Measurements from ENCODE around the gene MIPEP. TPM values are rescaled to one million over a fixed set of nuclear protein-coding genes. Genes with fewer than 3 reads are reported as not detected.
"Not testable (repeated sequence)": the region's sequence is repeated elsewhere in the genome, so short reads cannot be mapped to it uniquely, and the experiment has no call there.

The MIPEP gene
- total RNA-seq, 1 donor from 2014 or later = 48.9 TPM

DNA sequence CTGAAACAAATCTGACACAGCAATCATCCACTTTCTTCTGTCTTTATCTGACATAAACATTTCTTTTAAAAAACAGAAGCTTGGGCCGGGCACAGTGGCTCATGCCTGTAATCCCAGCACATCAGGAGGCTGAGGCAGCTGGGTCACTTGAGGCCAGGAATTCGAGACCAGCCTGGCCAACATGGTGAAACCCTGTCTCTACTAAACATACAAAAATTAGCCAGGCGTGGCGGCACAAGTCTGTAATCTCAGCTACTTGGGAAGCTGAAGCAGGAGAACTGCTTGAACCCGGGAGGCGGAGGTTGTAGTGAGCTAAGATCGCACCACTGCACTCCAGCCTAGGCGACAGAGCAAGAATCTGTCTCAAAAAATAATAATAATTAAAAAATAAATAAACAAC is 127.4 kb downstream of the MIPEP start:
- intact Hi-C loops (cut with micrococcal nuclease); DNase-seq; ATAC-seq: not testable (repeated sequence)

DNA sequence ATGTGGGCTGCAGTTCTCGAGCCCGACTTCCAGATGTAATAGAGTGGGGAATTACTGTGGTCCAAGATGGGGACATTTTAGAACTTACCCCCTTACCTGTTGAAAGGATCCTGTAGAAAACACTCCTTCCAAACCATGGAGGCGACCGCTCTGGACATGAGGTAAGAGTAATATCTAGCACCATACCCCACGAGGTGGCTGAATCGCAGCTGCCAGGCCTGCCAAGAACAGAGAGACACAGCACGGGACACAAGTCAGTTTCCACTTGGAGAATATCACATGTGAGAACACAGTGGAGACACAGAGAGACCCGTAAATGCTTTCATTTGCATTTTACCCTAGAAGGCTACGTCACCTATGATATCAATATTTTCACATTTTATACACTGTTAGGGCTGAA is 129.2 kb downstream of the MIPEP start:
- intact Hi-C loops (cut with micrococcal nuclease) = no loop called here
- DNase-seq (peak; percentile 43), ATAC-seq (peak; percentile 78)

DNA sequence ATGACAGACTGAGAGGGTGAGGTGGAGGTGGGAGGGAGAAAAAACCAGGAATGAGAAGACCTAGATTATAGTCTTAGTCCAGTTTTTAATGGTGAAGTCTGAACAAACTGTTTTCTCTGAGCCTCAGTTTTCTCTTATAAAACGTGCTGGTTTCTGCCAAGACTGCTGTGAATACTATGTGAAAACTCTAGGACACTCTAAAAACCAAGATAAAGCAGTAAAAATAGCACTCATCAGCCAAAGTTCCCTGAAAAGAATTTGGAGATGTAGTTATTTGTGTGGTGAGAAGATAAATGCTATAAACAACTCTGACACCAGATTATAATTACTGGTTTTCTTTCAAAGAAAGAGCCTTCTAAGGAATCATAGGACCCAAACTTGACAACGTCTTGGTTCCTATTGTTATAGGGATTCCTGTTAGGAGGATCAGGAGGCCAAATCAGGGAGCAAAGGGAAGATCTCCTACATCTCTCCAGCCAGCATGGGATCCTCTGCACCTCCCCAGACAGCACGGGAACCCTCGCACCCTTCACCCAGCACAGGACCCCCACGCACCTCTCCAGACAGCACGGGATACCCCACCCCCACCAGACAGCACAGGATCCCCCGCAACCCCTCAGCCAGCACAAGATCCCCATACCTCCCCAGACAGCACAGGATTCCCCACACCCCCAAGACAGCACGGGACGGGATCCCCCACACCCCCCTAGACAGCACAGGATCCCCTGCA is 130.2 kb downstream of the MIPEP start:
- peak; percentile 43 for ATAC-seq
- no peak for DNase-seq
- intact Hi-C loops (cut with micrococcal nuclease) = no loop called here

DNA sequence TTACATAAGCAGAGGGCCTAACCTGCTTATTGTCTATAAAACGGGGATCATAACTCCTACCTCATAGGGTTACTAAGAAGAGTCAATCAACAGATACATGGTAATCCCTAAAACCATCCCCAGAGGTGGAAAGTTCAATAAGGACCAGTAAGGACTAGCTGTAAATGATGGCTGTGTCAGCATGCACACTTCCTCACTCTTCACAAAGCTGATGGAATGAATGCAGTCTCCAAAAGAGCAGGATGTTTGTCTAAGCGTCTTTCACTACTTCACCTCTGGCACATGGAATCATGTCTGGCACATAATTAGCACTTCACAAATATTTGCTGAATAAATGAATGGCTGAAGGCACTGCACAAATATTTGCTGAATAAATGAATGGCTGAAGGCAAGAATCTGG is 134.2 kb downstream of the MIPEP start:
- DNase-seq = no peak
- ATAC-seq = no peak
- intact Hi-C loops (cut with micrococcal nuclease) = no loop called here

DNA sequence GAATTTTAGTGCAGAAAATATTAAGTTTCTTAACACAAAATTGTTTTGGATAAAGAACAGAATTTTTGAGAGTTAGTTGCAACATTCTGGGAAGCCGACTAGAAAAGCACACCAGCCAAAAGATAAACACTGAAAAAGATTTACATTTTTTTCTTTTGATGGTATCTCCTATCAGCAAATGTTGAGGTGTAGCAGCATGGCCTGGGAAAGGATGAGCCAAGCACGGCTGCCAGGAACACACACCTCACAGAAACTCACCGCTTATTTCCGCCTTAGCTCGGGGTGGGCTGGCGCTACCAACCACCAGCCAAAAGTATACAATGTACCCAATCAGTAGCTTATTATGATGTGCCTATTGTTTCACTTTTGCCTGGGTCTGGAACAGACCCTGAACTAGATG is 134.7 kb downstream of the MIPEP start:
- DNase-seq (no peak), ATAC-seq (no peak)
- intact Hi-C loops (cut with micrococcal nuclease) = no loop called here

DNA sequence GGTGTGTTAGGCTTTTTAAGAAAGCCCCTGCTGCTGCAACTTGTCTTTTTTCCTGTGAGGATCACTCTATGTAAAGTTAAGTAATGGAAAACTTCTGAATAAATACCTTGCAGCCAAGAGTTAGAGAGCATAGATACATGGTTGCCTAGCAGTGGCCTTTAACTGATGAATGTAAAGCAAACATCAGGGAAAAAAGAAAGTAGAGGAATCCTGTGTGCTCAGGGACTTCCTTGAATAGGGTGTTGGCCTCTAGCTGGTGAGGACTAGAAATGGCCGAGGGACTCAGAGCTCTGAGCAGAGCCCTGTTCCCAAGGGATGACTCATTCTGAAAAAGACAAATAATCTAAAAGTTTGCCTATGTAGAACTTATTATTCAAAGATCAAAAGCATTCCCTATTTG is 135.7 kb downstream of the MIPEP start:
- no peak for ATAC-seq

DNA sequence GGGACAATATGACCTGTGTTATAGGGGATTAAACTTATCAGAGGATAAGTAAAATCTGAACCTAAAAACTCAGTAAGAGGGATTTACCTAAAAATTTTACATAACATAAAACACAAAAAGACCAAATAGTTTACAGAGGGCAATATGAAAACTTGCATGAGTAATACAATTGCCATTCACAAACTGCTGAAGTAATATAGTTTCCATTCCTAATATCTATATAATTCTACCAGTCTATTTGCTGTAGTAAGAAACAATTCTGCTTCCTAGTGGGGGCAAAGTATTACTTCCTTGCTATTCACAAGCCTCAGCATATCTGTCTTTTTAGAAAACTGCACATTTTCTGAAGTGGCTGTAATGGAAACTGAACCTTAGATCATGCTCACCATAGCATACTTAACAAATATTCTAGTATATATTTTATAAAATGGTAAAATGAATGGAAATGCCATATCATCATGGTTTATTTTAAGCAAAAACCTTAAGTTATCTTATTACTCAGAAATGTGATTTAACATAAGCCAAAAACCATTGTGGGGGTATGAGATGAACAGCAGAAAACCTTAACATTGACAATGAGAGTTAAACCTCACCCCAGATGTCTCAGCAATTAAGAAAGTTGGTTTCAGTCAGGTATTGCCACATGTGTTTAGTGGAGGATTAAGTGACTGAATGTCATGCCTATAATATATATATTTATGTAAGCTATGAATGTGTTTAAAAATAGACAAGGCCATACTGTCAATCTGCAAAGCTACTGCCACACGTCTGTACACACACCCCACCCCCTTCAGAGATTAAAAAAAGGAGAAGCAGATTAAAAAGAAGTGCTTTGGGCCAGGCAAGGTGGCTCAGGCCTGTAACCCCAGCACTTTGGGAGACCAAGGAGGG is 136.8 kb downstream of the MIPEP start:
- intact Hi-C loops (cut with micrococcal nuclease) = no loop called here
- DNase-seq = no peak
- no peak for ATAC-seq

More for the DNA sequence above, 135.7 kb downstream of the MIPEP start:
- DNase-seq = no peak
- intact Hi-C loops (cut with micrococcal nuclease) = no loop called here

DNA sequence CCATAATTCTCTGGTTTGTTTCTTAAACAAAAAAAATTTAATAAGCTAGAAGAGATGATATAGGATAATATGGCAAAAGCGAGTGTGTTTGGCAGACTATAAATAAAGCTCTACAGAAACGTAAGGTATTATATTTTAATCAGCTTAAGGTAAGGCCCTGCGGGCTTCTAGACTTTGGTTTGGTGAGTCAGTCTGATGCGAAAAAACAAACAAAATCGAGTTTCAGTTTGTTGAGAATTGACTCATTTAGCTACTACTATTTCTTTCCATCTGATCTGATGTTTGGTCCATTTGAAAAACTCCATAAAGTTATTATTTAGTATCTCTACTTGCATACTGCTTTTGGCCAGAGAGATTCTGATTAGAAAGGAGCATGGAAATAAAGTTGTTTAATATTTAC is 138.0 kb downstream of the MIPEP start:
- intact Hi-C loops (cut with micrococcal nuclease) = no loop called here
- DNase-seq = no peak
- no peak for ATAC-seq

DNA sequence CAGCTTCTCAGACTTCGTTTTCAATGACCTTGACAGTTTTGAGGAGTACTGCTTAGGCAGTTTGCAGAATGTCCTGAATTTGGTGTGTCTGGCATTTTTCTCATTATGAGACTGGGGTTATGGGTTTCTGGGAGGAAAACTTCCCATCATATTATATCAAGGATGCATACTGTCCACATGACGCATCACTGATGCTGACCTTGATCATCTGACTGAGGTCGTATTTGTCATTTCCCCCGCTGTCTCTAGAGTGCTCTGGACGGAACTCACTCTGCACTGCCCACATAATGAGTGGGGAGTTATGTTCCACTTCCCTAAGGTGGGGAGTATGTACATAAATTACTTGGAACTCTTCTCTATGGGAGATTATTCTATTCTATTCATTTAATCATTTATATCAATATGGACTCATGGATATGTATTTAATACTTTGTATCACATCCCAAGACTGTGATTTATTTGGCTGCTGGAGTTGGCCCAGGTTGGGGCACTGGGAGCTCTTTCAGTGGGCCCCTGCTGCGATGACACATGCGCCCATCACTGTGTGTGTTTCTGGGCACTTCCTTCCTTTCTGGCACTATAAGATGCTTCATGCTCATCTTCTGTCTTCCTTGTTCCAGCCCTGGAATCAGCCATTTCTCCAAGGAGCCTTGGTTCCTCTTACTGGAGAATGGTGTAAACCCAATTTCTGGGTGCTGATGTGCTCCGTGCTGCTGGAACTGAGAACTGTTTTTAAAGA is 138.6 kb downstream of the MIPEP start:
- intact Hi-C loops (cut with micrococcal nuclease) = no loop called here
- ATAC-seq (no peak), DNase-seq (no peak)

DNA sequence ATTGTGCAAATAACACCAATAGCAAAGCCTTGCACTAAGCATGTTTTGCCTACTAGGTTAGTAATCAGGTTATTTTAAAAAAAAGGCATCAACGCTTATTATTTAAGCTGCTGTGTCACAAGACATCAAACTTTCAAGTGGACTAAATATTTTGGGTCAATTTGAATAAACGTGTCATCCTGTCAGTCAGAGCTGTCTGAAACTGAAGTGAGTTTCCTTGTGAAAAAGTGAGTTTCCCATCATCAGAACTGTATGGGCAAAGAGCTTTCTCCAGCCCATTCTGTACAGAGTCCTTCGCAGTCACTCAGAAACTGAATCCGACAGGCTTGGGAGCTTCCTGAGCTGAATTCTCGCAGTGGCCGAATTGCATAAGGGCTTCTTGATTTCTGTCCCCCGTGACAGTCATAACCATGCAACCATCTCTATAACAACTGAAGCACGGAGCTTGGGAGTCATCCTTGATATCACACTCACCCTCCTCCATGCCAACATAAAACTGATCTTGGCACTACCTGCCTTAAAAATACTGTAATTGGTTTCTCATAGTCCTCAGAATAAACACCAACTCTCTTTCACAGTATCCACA is 139.8 kb downstream of the MIPEP start:
- intact Hi-C loops (cut with micrococcal nuclease) = no loop called here
- no peak for DNase-seq
- ATAC-seq = no peak

DNA sequence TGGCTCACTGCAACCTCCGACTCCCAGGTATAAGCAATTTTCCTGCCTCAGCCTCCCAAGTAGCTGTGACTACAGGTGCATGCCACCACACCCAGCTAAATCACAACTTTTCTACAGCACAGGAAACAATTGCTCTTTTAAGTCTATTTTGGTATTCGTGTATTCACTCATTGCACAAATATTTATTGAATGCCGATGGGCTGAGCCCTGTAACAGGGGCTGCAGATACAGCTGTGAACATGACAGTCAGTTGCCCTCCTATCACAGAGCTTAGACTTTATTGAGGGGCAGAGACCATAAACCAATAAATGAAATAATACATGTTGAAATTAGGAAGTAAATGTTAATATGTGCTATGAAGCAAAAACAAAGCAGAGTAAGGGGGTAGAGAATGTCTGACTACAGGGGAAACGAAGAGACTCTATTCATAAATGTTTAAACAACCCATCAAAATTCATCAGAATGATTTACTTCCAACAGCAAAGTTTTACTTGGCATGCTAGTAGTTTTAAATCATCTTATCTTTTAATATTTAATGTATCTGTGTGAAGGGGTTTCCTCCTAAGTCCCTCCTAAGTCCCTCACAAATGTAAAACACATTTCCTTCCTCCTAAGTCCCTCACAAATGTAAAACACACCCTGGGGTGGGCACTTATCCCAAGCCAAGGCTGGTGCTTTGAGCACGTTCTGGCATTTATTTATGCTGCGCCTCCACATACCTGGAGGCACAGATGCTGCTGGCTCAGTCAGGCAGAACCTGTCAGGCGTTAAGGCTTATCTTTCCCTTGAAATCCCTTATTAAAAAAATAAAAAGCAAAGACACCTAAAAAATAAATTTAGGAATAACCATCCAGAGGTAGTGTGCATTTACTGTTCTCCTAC is 140.8 kb downstream of the MIPEP start:
- ATAC-seq = no peak
- DNase-seq = no peak
- intact Hi-C loops (cut with micrococcal nuclease) = no loop called here

DNA sequence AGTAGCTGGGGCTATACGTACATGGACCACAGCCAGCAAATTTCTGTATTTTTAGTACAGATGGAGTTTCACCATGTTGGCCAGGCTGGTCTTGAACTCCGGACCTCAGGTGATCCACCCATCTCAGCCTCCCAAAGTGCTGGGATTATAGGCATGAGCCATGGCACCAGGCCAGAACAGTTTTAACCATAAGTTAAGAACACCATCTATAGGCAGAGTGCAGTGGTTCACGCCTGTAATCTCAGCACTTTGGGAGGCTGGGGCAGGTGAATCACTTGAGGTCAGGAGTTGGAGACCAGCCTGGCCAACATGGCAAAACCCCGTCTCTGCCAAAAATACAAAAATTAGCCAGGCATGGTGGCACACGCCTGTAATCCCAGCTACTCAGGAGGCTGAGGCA is 143.1 kb downstream of the MIPEP start:
- ATAC-seq; intact Hi-C loops (cut with micrococcal nuclease); DNase-seq: not testable (repeated sequence)

DNA sequence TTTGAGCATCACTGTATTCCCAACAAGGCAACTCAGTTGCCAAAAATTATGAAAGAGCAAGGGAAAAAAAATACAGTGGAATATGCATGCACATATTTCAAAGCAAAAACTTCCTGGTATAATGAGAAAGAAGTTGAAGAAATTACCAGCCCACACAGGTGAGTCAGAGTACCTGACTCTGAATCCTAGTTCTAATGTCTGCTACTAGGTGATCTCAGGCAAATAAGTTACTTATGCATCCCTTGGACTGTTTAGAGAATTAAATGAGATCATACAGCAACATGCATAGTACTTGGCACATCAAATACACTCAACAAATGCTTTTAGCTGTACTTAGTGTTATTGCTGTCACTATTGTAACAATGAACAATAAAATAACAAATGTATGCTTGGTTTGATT is 144.9 kb downstream of the MIPEP start:
- intact Hi-C loops (cut with micrococcal nuclease) = no loop called here
- ATAC-seq (no peak), DNase-seq (no peak)

DNA sequence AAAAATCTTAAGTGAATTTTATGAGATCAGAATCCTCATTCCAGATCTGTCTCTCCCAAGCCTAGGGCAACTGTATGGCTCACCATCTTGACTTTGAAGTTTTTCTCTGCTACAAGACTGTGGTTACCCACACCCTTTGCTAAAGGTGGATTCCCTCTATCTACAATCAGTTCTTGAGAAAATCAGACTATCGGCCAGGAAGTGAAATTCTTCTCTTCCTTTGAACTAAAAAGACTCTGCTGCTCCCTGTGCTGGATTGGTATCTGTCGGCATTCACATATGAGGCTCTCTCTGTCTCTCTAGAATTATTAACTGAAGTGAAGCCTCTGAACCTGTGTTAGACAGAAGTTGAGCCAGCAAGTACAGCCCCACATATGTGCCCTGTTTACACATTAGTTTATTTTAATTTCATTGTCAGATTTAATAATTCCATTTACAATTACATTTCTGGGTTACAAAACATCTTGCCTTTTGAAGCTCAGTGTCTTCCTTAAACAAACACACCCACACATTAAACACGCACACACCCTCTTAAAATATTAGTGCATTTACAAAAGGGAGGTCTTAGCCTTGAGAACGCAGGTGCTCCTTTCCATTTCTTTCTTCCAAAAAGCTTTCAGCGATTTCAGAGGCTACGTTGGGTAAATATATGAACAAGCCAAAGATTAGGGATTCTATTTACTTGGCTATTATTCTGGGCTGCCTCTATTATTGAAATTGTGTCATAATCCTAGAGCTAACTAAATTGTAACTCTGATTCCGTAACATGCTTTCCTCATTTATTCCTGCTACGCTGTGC is 145.7 kb downstream of the MIPEP start:
- DNase-seq = no peak
- no peak for ATAC-seq
- intact Hi-C loops (cut with micrococcal nuclease) = no loop called here

DNA sequence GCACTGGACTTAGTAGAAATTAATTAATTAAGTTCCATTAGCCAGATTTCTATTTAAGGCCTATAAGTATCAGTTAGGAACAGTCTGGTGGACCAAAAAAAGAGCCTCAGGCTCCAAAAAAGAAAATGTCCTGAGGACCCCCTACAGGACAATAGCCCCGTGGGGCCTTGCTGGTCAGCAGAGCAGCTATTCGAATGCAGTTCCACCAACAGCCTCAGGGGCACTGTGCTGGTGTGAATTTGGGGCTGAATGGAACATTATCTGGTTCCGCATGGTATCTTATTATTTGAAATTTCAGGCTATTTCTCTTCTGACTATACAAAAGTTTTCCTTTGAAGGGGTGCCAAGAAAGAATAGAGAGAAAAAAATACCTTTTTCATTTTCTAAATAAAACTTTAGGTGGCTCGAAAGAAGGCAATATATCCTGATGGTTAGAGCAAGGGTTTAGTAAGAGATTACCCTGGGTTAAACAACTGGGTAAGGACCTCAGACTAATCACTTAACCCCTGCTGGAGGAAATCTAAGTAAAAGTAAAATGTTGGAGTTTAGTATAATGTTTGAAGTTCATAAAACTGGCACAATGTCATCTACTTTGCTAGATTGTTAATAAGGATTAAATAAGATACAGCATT is 147.2 kb downstream of the MIPEP start:
- ATAC-seq = no peak
- intact Hi-C loops (cut with micrococcal nuclease) = no loop called here
- no peak for DNase-seq

DNA sequence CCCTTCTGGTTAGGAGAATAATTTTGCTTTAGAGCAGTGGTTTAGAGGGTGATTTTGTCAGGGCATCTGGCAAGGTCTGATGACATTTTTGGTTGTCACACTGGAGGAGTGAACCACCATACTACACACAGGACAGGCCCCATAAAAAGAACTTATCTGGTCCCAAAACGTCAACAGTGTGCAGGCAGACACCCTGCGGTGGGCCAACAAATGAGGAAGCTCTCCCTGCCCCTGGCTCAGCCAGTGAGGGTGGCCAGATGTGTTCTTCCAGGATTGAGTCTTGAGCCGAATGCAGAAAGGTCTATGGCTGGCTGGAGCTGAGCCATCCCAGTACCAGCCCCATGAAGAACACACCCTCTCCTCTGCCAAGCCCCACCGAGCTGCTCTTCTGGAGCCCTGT is 149.2 kb downstream of the MIPEP start:
- intact Hi-C loops (cut with micrococcal nuclease) = no loop called here
- DNase-seq (no peak), ATAC-seq (peak; percentile 55)

DNA sequence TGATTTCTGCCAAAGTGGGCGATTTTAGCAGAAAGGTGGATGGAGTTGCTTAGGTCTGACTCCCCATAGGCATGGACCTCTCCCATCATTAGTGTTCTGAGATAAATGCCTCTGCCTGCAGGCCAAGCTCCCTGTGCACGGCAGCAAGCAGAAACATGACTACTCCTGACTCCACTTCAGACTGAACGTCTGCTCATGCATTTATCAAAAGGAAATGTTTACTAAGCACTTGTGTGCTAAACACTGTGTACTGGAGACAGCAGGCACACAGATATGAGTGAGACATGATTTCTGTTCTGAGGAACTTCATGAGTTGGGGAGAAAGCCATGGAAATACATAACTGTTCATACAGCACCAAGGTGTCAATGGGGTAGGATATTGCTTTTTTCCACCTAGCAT is 149.6 kb downstream of the MIPEP start:
- peak; percentile 82 for ATAC-seq
- no peak for DNase-seq
- intact Hi-C loops (cut with micrococcal nuclease) = no loop called here
